ENCODE data around the gene NAA35.

The NAA35 gene

DNA sequence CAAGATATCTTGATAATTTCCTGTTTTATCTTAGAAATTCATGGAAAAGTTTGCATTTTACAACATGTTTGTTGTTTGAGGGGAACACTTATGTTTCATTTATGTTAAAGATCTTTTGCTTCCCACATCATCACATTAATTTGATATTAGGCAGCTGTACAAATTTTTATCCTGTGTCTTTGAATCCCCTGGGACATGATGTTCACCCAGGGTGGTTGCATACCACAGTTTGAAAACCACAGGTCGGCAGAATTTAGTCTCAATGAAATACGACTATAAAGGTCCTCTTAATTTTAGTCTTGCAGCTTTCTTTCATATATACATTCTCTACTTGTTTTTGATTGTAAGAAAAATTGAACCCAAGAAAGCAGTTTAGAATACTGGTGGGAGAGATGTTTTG is 3.7 kb downstream of the NAA35 start:
- H3K4me3 ChIP-seq (ENCODE audit: low read length): no peak overlapping the region
- TF ChIP-seq, protein P1, sequence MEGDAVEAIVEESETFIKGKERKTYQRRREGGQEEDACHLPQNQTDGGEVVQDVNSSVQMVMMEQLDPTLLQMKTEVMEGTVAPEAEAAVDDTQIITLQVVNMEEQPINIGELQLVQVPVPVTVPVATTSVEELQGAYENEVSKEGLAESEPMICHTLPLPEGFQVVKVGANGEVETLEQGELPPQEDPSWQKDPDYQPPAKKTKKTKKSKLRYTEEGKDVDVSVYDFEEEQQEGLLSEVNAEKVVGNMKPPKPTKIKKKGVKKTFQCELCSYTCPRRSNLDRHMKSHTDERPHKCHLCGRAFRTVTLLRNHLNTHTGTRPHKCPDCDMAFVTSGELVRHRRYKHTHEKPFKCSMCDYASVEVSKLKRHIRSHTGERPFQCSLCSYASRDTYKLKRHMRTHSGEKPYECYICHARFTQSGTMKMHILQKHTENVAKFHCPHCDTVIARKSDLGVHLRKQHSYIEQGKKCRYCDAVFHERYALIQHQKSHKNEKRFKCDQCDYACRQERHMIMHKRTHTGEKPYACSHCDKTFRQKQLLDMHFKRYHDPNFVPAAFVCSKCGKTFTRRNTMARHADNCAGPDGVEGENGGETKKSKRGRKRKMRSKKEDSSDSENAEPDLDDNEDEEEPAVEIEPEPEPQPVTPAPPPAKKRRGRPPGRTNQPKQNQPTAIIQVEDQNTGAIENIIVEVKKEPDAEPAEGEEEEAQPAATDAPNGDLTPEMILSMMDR (conservative IDR thresholded peaks at IDR 0.05; ENCODE audit: low read depth, low read length): no peak
- no peak for DNase-seq (ENCODE audit: low read depth)

DNA sequence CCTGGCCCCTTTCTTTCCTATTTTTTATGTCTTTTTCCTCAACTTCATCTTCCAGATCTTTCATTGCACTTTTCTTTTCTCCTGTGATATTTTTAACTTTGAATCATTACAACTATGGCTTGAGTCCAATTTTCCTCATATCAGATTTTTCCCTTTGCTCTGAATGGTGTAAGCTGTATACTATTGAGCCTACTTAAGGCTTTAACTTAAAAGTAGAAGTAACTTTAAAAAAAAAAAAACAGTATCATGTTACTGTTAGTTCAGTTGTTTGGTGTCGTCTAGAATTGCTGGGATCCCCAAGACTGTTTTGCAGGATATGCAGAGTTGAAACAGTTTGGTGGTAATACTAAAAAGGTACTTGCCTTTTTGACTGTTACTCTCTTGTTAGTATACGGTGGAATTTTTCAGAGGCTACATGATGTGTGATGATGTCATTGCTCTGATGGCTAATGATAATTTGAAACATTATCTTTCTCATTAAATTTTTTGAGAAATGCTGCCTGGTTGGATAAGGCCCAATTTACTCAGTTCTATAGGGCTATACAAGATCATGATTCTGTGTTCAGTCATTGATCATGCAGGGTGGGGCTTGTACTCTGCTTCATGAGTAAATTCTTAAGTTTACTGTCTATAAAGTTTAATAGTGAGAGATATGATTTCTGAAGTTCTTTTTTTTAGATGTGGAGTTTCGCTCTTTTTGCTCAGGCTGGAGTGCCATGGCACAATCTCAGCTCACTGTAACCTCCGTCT is 8.8 kb downstream of the NAA35 start:
- H3K4me3 ChIP-seq (ENCODE audit: low read length): no peak overlapping the region
- TF ChIP-seq, protein P1 (conservative IDR thresholded peaks at IDR 0.05; ENCODE audit: low read depth, low read length): no peak
- no peak for DNase-seq (ENCODE audit: low read depth)

DNA sequence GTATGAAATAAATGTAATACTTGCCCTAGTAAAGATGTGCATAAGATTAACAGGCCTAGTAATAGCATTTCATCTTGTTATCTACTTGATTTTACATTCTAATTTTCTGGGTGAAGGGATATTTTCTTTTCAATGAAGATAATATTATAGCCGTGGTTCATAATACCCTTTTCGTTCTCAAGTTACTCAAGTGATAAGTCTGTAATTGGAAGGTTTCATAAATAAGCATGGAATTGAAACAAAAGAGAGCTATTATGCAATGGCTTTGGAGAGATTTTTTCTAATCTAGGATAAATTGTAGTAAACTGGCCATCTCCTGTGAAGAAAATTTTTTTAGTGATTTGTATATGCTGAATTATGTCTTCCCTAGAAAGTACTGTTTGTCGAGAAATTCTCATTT is 19.0 kb downstream of the NAA35 start:
- DNase-seq (ENCODE audit: low read depth): no peak
- TF ChIP-seq, protein P1 (conservative IDR thresholded peaks at IDR 0.05; ENCODE audit: low read depth, low read length): no peak
- no peak overlapping the region for H3K4me3 ChIP-seq (ENCODE audit: low read length)

DNA sequence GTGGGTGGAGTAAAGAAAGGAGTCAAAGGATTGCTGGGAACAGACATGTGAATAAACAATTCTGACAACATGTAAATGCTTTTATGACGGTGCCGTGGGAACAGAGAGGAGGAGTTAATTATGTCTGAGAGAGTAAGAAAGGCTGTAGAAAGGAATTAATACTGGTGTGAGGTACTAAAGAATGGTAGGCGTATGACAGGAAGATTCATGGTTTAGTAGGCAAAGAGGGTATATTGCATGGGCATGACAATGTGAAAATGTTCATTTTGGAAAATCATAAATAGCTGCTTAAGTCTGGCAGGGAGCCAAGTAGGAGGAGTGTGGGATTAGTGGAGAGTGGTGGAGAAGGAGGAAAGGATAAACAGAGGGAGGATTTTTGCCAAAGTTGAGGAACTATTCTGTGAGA is 19.7 kb downstream of the NAA35 start:
- no peak for DNase-seq (ENCODE audit: low read depth)
- TF ChIP-seq, protein P1 (conservative IDR thresholded peaks at IDR 0.05; ENCODE audit: low read depth, low read length): no peak
- no peak overlapping the region for H3K4me3 ChIP-seq (ENCODE audit: low read length)

DNA sequence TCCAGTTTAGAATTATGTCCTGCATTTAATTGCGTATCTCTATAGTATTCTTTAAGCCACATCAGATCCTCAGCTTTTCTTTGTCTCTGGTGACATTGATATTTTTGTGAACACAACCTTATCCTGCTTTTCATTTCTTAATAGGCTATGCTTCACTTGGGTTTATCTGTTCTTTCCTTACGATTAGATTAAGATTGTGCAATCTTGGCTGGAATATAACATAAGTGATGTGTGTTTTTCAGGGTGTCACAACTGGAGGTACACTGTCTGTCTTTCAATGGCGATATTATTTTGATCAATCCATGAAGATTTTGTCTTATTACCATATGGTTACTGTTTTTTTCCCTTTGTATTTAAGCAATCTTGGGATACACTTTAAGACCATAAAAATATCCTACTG is 23.6 kb downstream of the NAA35 start:
- H3K4me3 ChIP-seq (ENCODE audit: low read length): no peak overlapping the region
- DNase-seq (ENCODE audit: low read depth): no peak
- TF ChIP-seq, protein P1 (conservative IDR thresholded peaks at IDR 0.05; ENCODE audit: low read depth, low read length): no peak

DNA sequence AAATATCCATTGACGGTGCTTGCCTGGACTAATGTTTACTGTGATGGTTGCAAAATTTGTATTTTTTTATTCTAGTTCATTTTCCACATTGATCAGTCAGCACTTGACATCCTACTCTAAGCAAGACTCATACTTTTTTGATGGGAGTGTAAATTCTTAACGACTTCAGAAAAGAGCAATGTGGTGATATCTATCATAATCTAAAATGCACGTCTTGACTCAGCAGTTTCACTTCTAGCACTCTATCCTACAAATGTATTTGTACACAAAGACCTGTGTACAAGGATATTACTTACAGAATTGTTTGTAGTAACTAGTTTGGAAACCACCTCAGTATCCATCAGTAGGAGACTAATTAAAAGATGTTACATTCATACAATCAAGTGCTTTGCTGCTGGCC is 24.0 kb downstream of the NAA35 start:
- DNase-seq (ENCODE audit: low read depth): no peak
- H3K4me3 ChIP-seq (ENCODE audit: low read length): no peak overlapping the region
- TF ChIP-seq, protein P1 (conservative IDR thresholded peaks at IDR 0.05; ENCODE audit: low read depth, low read length): no peak

DNA sequence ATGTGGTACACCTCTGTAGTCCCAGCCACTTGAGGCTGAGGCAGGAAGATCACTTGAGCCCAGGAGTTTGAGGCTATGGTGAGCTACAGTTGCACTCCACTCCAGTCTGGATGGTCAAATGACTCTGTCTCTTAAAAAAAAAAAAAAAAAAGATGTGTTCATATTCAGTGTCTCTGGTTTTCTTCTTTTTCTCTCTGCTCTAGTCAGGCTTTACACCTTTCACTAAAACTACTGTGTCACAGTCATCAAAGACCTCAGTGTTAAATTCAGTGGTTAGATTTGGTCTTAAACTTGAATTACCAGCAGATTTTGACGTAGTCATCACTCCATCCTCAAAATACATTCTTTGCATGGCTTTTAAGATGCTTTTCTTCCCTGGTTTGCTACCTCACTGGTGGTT is 28.8 kb downstream of the NAA35 start:
- no peak for DNase-seq (ENCODE audit: low read depth)
- H3K4me3 ChIP-seq (ENCODE audit: low read length): no peak overlapping the region
- TF ChIP-seq, protein P1 (conservative IDR thresholded peaks at IDR 0.05; ENCODE audit: low read depth, low read length): no peak

All from retinal pigment epithelial cell (primary cell).